Breast epithelium (tissue), 3 donors: ENCODE measurements around the gene STXBP1.

Experiments used
- CTCF ChIP-seq, 3 donors: fragments of 450-650 bp; IDR thresholded peaks; one replicate each; pipeline ENCODE4 v1.5.1; 2016 to 2017; ENCODE audit warnings: antibody characterized with exemption in 3 of 3, mild to moderate bottlenecking in 3 of 3, moderate library complexity in 3 of 3
- POLR2A ChIP-seq: fragments of 450-650 bp; IDR thresholded peaks from one replicate; pipeline ENCODE4 v1.6.1; 2016; ENCODE audit warnings: antibody characterized with exemption, mild to moderate bottlenecking, moderate library complexity
- POLR2AphosphoS5 ChIP-seq, 3 donors: sonication (generic); formaldehyde crosslinking; IDR thresholded peaks; one replicate each; pipeline ENCODE4 v1.6.1; 2017; ENCODE audit warnings: antibody characterized with exemption in 3 of 3

DNA sequence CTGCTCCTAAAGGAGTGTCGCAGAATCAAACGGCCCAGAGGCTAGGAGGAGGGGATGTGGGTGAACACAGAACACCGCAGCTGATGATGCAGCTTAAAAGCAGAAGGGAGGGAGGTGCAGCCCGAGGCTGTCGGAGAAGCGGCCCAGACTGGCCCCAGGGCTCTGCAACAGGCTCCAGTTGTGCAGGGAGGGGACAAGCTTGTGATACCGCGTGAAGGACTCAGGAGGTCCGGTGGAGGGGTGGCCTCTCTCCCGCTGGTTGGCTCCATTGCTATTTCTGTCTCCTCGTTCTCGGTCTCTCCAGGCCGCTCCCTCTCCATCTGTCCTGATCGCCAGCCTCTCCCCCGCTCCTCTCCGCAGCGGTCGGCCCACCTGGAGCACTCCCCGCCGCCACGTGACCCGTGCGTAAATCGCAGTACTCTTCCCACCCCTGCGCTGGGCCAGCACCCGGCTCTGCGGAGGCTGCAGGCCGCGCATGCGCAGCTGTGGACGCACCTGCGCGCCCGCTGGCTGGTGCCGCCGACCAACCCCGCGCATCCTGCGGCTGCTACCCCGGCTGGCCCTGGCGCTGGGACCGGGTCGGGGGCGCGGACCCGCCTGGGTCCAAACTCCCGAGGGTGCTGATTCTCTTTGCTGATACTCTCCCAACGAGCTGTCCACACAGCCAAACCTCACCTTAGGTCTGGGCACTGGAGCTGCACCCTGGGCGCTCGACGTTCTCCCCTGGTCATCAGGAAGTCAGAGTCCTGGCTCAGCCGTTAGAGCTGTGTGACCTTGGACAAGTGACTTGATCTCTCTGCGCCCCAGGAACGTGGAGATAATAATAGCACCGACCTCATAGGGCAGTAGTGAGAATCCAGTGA is 3.7 kb upstream of the STXBP1 start:
- TF ChIP-seq POLR2AphosphoS5 (IDR thresholded peaks at IDR 0.05): no peak
- no peak for TF ChIP-seq CTCF (IDR thresholded peaks at IDR 0.05)
- no peak for TF ChIP-seq POLR2A
